Vagina (tissue), 2 donors: ENCODE data around the gene KIF1B.

ENCODE experiments used
- POLR2A ChIP-seq, 2 donors: fragments of 450-650 bp; IDR thresholded peaks; one replicate each; pipeline ENCODE4 v1.6.1; 2017; ENCODE audit warnings: antibody characterized with exemption in 2 of 2, mild to moderate bottlenecking in 2 of 2, moderate library complexity in 2 of 2
- POLR2AphosphoS5 ChIP-seq, 2 donors: sonication (generic); formaldehyde crosslinking; IDR thresholded peaks; one replicate each; pipeline ENCODE4 v1.9.0; 2017; ENCODE audit warnings: antibody characterized with exemption in 2 of 2, mild to moderate bottlenecking in 2 of 2, low read depth in 1 of 2; ENCODE audit not compliant: insufficient read depth in 1 of 2

DNA sequence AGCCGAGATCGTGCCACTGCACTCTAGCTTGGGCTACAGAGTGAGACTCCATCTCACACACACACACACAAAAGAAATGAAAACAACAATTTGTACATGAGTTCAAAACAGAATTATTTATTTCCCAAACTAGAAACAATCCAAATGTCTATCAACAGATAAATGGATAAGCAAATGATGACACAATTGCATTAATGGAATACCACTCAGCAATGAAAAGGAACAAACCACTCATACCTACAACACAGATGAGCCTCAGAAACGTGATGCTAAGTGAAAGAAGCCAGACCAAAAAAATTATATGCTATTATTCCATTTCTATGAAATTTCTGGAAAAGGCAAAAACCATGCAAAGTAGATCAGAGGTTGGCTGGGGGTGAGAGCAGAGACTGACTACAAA lies 186.5 kb downstream of the KIF1B start:
- TF ChIP-seq POLR2A (IDR thresholded peaks at IDR 0.05) (no peak), POLR2AphosphoS5 (IDR thresholded peaks at IDR 0.05; ENCODE audit: insufficient read depth in 1 of 2, low read depth in 1 of 2) (no peak)
